ENCODE data around the gene ZNF189.

GRCh38 chr9:101367323-101367722, 31.3 kb upstream of the ZNF189 start:
- TF ChIP-seq CTCF (IDR thresholded peaks at IDR 0.05) (no peak), POLR2AphosphoS5 (IDR thresholded peaks at IDR 0.05) (no peak), POLR2A (IDR thresholded peaks at IDR 0.05) (no peak), EP300 (IDR thresholded peaks at IDR 0.05) (no peak)
